Stomach (tissue), 4 donors: ENCODE results near the gene CRADD.

Source experiments
- CTCF ChIP-seq, 7 experiments: fragments of 450-650 bp in 4 of 7; fragments of 200-600 bp in 3 of 7; sonication (generic) in 3 of 7; IDR thresholded peaks; one replicate each; pipeline ENCODE4 v1.5.1; 2016 to 2019; ENCODE audit warnings: antibody characterized with exemption in 7 of 7, control low read depth in 2 of 7, mild to moderate bottlenecking in 1 of 7
- EP300 ChIP-seq: sonication (generic); formaldehyde crosslinking; IDR thresholded peaks from one replicate; pipeline ENCODE4 v1.6.1; 2017; ENCODE audit warnings: antibody characterized with exemption
- POLR2A ChIP-seq, 4 donors: fragments of 450-650 bp; IDR thresholded peaks; one replicate each; pipeline ENCODE4 v1.6.1; 2016; ENCODE audit warnings: antibody characterized with exemption in 4 of 4, control low read depth in 2 of 4, mild to moderate bottlenecking in 1 of 4, moderate library complexity in 1 of 4
- POLR2AphosphoS5 ChIP-seq, 3 donors: sonication (generic); formaldehyde crosslinking; IDR thresholded peaks; one replicate each; pipeline ENCODE4 v1.6.1; 2016; ENCODE audit warnings: antibody characterized with exemption in 3 of 3

- TF ChIP-seq EP300 (no peak), CTCF (IDR thresholded peaks at IDR 0.05) (no peak), POLR2A (IDR thresholded peaks at IDR 0.05) (no peak), POLR2AphosphoS5 (IDR thresholded peaks at IDR 0.05) (no peak)
Measured at GRCh38 chr12:93829016-93829415, 151.8 kb downstream of the CRADD start.
